ENCODE results near the gene WIPF1.
A peak's percentile ranks its signal among the peaks of the same experiment; 100 is the strongest.

The WIPF1 gene

GRCh38 chr2:174600349-174600748 lies 2.7 kb upstream of the WIPF1 start:
- DNase-seq (ENCODE audit: low read depth, low spot score) = no peak
- Histone ChIP-seq H3K9ac (ENCODE audit: insufficient read length) (no peak overlapping the region), H3K36me3 (ENCODE audit: insufficient read depth, low read length) (no peaks in the 10 kb centered on the region), H3K27ac (no peak overlapping the region), H3K9me3 (ENCODE audit: low read depth, low read length) (no peaks in the 10 kb centered on the region), H3K4me3 (no peak overlapping the region)
- TF ChIP-seq FOXP2 (optimal IDR thresholded peaks at IDR 0.05; ENCODE audit: control extremely low read depth, extremely low read length, insufficient read depth) (no peak), EZH2 (IDR thresholded peaks at IDR 0.05) (no peak), POLR2AphosphoS5 (IDR thresholded peaks at IDR 0.05; ENCODE audit: borderline replicate concordance, low read depth, low read length) (no peak)

- TF ChIP-seq FOXP2 (optimal IDR thresholded peaks at IDR 0.05; ENCODE audit: control extremely low read depth, extremely low read length, insufficient read depth) (no peak), EZH2 (IDR thresholded peaks at IDR 0.05) (no peak), POLR2AphosphoS5 (IDR thresholded peaks at IDR 0.05; ENCODE audit: borderline replicate concordance, low read depth, low read length) (no peak)
- no peak overlapping the region for H3K27ac ChIP-seq
These were observed 1.8 kb upstream of the WIPF1 start for GRCh38 chr2:174599310-174599921.

GRCh38 chr2:174597009-174597344 lies 627 bp downstream of the WIPF1 start:
- no peak overlapping the region for H3K9ac ChIP-seq (ENCODE audit: insufficient read length)
- no peak overlapping the region for H3K4me3 ChIP-seq
- no peaks in the 10 kb centered on the region for H3K9me3 ChIP-seq (ENCODE audit: low read depth, low read length)
- no peak overlapping the region; the same call in 1 of the 2 replicates for H3K27ac ChIP-seq
- H3K36me3 ChIP-seq (ENCODE audit: insufficient read depth, low read length) = no peaks in the 10 kb centered on the region
- DNase-seq (ENCODE audit: low read depth, low spot score) = no peak
- no peak for TF ChIP-seq POLR2AphosphoS5 (IDR thresholded peaks at IDR 0.05; ENCODE audit: borderline replicate concordance, low read depth, low read length)
- TF ChIP-seq EZH2 (IDR thresholded peaks at IDR 0.05) = no peak
- TF ChIP-seq FOXP2 (optimal IDR thresholded peaks at IDR 0.05; ENCODE audit: control extremely low read depth, extremely low read length, insufficient read depth) = no peak

More at GRCh38 chr2:174599310-174599921, 1.8 kb upstream of the WIPF1 start:
- Histone ChIP-seq H3K36me3 (ENCODE audit: insufficient read depth, low read length) (no peaks in the 10 kb centered on the region), H3K4me3 (no peak overlapping the region), H3K9me3 (ENCODE audit: low read depth, low read length) (no peaks in the 10 kb centered on the region), H3K9ac (ENCODE audit: insufficient read length) (no peak overlapping the region)
- no peak for DNase-seq (ENCODE audit: low read depth, low spot score)

- H3K9me3 ChIP-seq (ENCODE audit: low read depth, low read length) = no peaks in the 10 kb centered on the region
- H3K27ac ChIP-seq = peak overlapping the region; percentile 29
- H3K36me3 ChIP-seq (ENCODE audit: insufficient read depth, low read length) = no peaks in the 10 kb centered on the region
- 0 out of 2 replicates have a peak overlapping the region, but pooled peaks have one; percentile 2 for H3K4me3 ChIP-seq
- no peak for DNase-seq (ENCODE audit: low read depth, low spot score)
- TF ChIP-seq FOXP2 (optimal IDR thresholded peaks at IDR 0.05; ENCODE audit: control extremely low read depth, extremely low read length, insufficient read depth) (no peak), POLR2AphosphoS5 (IDR thresholded peaks at IDR 0.05; ENCODE audit: borderline replicate concordance, low read depth, low read length) (no peak), EZH2 (IDR thresholded peaks at IDR 0.05) (no peak)
- H3K9ac ChIP-seq (ENCODE audit: insufficient read length) = no peak overlapping the region
These were observed 1.7 kb downstream of the WIPF1 start for GRCh38 chr2:174595891-174596397.

GRCh38 chr2:174595116-174595809 lies 2.3 kb downstream of the WIPF1 start:
- TF ChIP-seq EZH2 (IDR thresholded peaks at IDR 0.05) (no peak), POLR2AphosphoS5 (IDR thresholded peaks at IDR 0.05; ENCODE audit: borderline replicate concordance, low read depth, low read length) (no peak), FOXP2 (optimal IDR thresholded peaks at IDR 0.05; ENCODE audit: control extremely low read depth, extremely low read length, insufficient read depth) (no peak)
- H3K4me3 ChIP-seq = 0 out of 2 replicates have a peak overlapping the region, but pooled peaks have one; percentile 2
- H3K9me3 ChIP-seq (ENCODE audit: low read depth, low read length) = no peaks in the 10 kb centered on the region
- no peak for DNase-seq (ENCODE audit: low read depth, low spot score)
- H3K9ac ChIP-seq (ENCODE audit: insufficient read length) = peak overlapping the region; percentile 36
- H3K36me3 ChIP-seq (ENCODE audit: insufficient read depth, low read length) = no peaks in the 10 kb centered on the region
- H3K27ac ChIP-seq = peak overlapping the region; percentile 29

- H3K9me3 ChIP-seq (ENCODE audit: low read depth, low read length) = no peaks in the 10 kb centered on the region
- no peak for TF ChIP-seq FOXP2 (optimal IDR thresholded peaks at IDR 0.05; ENCODE audit: control extremely low read depth, extremely low read length, insufficient read depth)
- no peak for TF ChIP-seq POLR2AphosphoS5 (IDR thresholded peaks at IDR 0.05; ENCODE audit: borderline replicate concordance, low read depth, low read length)
- no peak for TF ChIP-seq EZH2 (IDR thresholded peaks at IDR 0.05)
- H3K27ac ChIP-seq = peak overlapping the region; percentile 98
- no peak overlapping the region for H3K4me3 ChIP-seq
- H3K9ac ChIP-seq (ENCODE audit: insufficient read length) = peak overlapping the region; percentile 68
- no peaks in the 10 kb centered on the region for H3K36me3 ChIP-seq (ENCODE audit: insufficient read depth, low read length)
- DNase-seq (ENCODE audit: low read depth, low spot score) = no peak
These were observed 3.1 kb downstream of the WIPF1 start for GRCh38 chr2:174594456-174594855.

- peak; percentile 93 for DNase-seq (ENCODE audit: low read depth, low spot score)
- Histone ChIP-seq H3K4me3 (peak overlapping the region; percentile 75), H3K9me3 (ENCODE audit: low read depth, low read length) (no peaks in the 10 kb centered on the region), H3K9ac (ENCODE audit: insufficient read length) (peak overlapping the region; percentile 68), H3K27ac (peak overlapping the region; percentile 98), H3K36me3 (ENCODE audit: insufficient read depth, low read length) (no peaks in the 10 kb centered on the region)
- TF ChIP-seq EZH2 (IDR thresholded peaks at IDR 0.05) (no peak), POLR2AphosphoS5 (IDR thresholded peaks at IDR 0.05; ENCODE audit: borderline replicate concordance, low read depth, low read length) (peak; percentile 68; the same call in 1 of the 2 replicates)
These were observed 3.9 kb downstream of the WIPF1 start for GRCh38 chr2:174593574-174594203.

GRCh38 chr2:174593041-174593440 lies 4.6 kb downstream of the WIPF1 start:
- Histone ChIP-seq H3K9ac (ENCODE audit: insufficient read length) (peak overlapping the region; percentile 64), H3K27ac (peak overlapping the region; percentile 98), H3K9me3 (ENCODE audit: low read depth, low read length) (no peaks in the 10 kb centered on the region), H3K4me3 (peak overlapping the region; percentile 75), H3K36me3 (ENCODE audit: insufficient read depth, low read length) (no peaks in the 10 kb centered on the region)
- DNase-seq (ENCODE audit: low read depth, low spot score) = no peak
- no peak for TF ChIP-seq POLR2AphosphoS5 (IDR thresholded peaks at IDR 0.05; ENCODE audit: borderline replicate concordance, low read depth, low read length)
- no peak for TF ChIP-seq EZH2 (IDR thresholded peaks at IDR 0.05)
- no peak for TF ChIP-seq FOXP2 (optimal IDR thresholded peaks at IDR 0.05; ENCODE audit: control extremely low read depth, extremely low read length, insufficient read depth)

Data from SK-N-MC (cell line).